ENCODE measurements around the gene CMTM1. TPM values are rescaled to one million over a fixed set of nuclear protein-coding genes. Genes with fewer than 3 reads are reported as not detected.

The CMTM1 gene
- total RNA-seq, 2 donors from 2014 or later: not detected

GRCh38 chr16:66528294-66528693, 37.9 kb upstream of the CMTM1 start:
- no peak for DNase-seq
- intact Hi-C loops (cut with DNase I): no loop called here
- no peaks in the 10 kb centered on the region for H3K27me3 ChIP-seq
- no peak overlapping the region for H3K4me3 ChIP-seq
- H3K4me1 ChIP-seq: no peaks in the 10 kb centered on the region
- H3K27ac ChIP-seq: no peak overlapping the region
- no peaks in the 10 kb centered on the region for H3K9me3 ChIP-seq
- no peak for ATAC-seq
- TF ChIP-seq, protein P1, sequence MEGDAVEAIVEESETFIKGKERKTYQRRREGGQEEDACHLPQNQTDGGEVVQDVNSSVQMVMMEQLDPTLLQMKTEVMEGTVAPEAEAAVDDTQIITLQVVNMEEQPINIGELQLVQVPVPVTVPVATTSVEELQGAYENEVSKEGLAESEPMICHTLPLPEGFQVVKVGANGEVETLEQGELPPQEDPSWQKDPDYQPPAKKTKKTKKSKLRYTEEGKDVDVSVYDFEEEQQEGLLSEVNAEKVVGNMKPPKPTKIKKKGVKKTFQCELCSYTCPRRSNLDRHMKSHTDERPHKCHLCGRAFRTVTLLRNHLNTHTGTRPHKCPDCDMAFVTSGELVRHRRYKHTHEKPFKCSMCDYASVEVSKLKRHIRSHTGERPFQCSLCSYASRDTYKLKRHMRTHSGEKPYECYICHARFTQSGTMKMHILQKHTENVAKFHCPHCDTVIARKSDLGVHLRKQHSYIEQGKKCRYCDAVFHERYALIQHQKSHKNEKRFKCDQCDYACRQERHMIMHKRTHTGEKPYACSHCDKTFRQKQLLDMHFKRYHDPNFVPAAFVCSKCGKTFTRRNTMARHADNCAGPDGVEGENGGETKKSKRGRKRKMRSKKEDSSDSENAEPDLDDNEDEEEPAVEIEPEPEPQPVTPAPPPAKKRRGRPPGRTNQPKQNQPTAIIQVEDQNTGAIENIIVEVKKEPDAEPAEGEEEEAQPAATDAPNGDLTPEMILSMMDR (IDR thresholded peaks at IDR 0.05): no peak
- no peak for TF ChIP-seq POLR2A (IDR thresholded peaks at IDR 0.05)
- H3K36me3 ChIP-seq (replicated peaks in 1 of 2; ENCODE audit: insufficient read depth in 1 of 2, low read depth in 2 of 2): peaks cover 0 to 26% of the 10 kb centered on the region in 2 donors
- WGBS, 2 donors: 90 to 93% methylated on average over 5 of the region's 5 CpGs

GRCh38 chr16:66529475-66529874, 36.8 kb upstream of the CMTM1 start:
- Histone ChIP-seq H3K27me3 (no peaks in the 10 kb centered on the region), H3K9me3 (no peaks in the 10 kb centered on the region), H3K27ac (no peak overlapping the region), H3K4me3 (no peak overlapping the region), H3K4me1 (no peaks in the 10 kb centered on the region), H3K36me3 (replicated peaks in 1 of 2; ENCODE audit: insufficient read depth in 1 of 2, low read depth in 2 of 2) (peaks cover 0 to 26% of the 10 kb centered on the region in 2 donors)
- DNase-seq (no peak), ATAC-seq (no peak)
- intact Hi-C loops (cut with DNase I): no loop called here
- 85 to 87% methylated on average over 5 to 6 of the region's 6 CpGs for whole genome bisulfite sequencing, 2 donors
- TF ChIP-seq POLR2A (IDR thresholded peaks at IDR 0.05): no peak
- TF ChIP-seq, protein P1 (IDR thresholded peaks at IDR 0.05): no peak

- intact Hi-C loops (cut with DNase I): no loop called here
Measured at GRCh38 chr16:66534376-66534799, 31.9 kb upstream of the CMTM1 start.

GRCh38 chr16:66536525-66536924, 29.7 kb upstream of the CMTM1 start:
- Histone ChIP-seq H3K4me3 (no peak overlapping the region), H3K9me3 (no peaks in the 10 kb centered on the region), H3K27ac (no peak overlapping the region), H3K36me3 (replicated peaks in 1 of 2; ENCODE audit: insufficient read depth in 1 of 2, low read depth in 2 of 2) (peaks cover 5 to 8% of the 10 kb centered on the region in 2 donors), H3K4me1 (no peaks in the 10 kb centered on the region), H3K27me3 (no peaks in the 10 kb centered on the region)
- DNase-seq: no peak
- TF ChIP-seq POLR2A (IDR thresholded peaks at IDR 0.05): no peak
- TF ChIP-seq, protein P1 (IDR thresholded peaks at IDR 0.05): no peak
- intact Hi-C loops (cut with DNase I): no loop called here
- 77 to 94% methylated on average over 4 of the region's 4 CpGs for WGBS, 2 donors
- no peak for ATAC-seq

More at GRCh38 chr16:66534376-66534799, 31.9 kb upstream of the CMTM1 start:
- Histone ChIP-seq H3K4me3 (no peak overlapping the region), H3K27me3 (no peaks in the 10 kb centered on the region), H3K36me3 (replicated peaks in 1 of 2; ENCODE audit: insufficient read depth in 1 of 2, low read depth in 2 of 2) (peaks cover 5 to 23% of the 10 kb centered on the region in 2 donors), H3K9me3 (no peaks in the 10 kb centered on the region), H3K27ac (no peak overlapping the region), H3K4me1 (no peaks in the 10 kb centered on the region)
- ATAC-seq (no peak), DNase-seq (no peak)
- 100% methylated on average over 1 of the region's 1 CpG for whole genome bisulfite sequencing, 2 donors
- TF ChIP-seq, protein P1 (IDR thresholded peaks at IDR 0.05): no peak
- TF ChIP-seq POLR2A (IDR thresholded peaks at IDR 0.05): no peak

GRCh38 chr16:66537236-66537635, 29.0 kb upstream of the CMTM1 start:
- no peak for DNase-seq
- TF ChIP-seq POLR2A (IDR thresholded peaks at IDR 0.05): no peak
- TF ChIP-seq, protein P1 (IDR thresholded peaks at IDR 0.05): no peak
- intact Hi-C loops (cut with DNase I): no loop called here
- peaks cover 5 to 8% of the 10 kb centered on the region in 2 donors for H3K36me3 ChIP-seq (replicated peaks in 1 of 2; ENCODE audit: insufficient read depth in 1 of 2, low read depth in 2 of 2)
- H3K4me1 ChIP-seq: no peaks in the 10 kb centered on the region
- no peak overlapping the region for H3K27ac ChIP-seq
- no peaks in the 10 kb centered on the region for H3K9me3 ChIP-seq
- H3K4me3 ChIP-seq: no peak overlapping the region
- H3K27me3 ChIP-seq: no peaks in the 10 kb centered on the region
- ATAC-seq: no peak
- 81 to 88% methylated on average over 2 of the region's 2 CpGs for WGBS, 2 donors
